GM18526 (cell line): Measurements from ENCODE around the gene MCF2L2.

ENCODE experiments used
- POLR2A ChIP-seq: IDR thresholded peaks from 3 replicates; pipeline ENCODE4 v1.6.1; 2011; ENCODE audit not compliant: insufficient read length; ENCODE audit errors: extremely low read depth

Gene MCF2L2, protein sequence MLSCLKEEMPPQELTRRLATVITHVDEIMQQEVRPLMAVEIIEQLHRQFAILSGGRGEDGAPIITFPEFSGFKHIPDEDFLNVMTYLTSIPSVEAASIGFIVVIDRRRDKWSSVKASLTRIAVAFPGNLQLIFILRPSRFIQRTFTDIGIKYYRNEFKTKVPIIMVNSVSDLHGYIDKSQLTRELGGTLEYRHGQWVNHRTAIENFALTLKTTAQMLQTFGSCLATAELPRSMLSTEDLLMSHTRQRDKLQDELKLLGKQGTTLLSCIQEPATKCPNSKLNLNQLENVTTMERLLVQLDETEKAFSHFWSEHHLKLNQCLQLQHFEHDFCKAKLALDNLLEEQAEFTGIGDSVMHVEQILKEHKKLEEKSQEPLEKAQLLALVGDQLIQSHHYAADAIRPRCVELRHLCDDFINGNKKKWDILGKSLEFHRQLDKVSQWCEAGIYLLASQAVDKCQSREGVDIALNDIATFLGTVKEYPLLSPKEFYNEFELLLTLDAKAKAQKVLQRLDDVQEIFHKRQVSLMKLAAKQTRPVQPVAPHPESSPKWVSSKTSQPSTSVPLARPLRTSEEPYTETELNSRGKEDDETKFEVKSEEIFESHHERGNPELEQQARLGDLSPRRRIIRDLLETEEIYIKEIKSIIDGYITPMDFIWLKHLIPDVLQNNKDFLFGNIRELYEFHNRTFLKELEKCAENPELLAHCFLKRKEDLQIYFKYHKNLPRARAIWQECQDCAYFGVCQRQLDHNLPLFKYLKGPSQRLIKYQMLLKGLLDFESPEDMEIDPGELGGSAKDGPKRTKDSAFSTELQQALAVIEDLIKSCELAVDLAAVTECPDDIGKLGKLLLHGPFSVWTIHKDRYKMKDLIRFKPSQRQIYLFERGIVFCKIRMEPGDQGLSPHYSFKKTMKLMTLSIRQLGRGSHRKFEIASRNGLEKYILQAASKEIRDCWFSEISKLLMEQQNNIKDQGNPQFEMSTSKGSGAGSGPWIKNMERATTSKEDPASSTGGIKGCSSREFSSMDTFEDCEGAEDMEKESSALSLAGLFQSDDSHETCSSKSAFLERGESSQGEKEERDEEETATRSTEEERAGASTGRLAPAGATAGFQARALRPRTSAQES

DNA sequence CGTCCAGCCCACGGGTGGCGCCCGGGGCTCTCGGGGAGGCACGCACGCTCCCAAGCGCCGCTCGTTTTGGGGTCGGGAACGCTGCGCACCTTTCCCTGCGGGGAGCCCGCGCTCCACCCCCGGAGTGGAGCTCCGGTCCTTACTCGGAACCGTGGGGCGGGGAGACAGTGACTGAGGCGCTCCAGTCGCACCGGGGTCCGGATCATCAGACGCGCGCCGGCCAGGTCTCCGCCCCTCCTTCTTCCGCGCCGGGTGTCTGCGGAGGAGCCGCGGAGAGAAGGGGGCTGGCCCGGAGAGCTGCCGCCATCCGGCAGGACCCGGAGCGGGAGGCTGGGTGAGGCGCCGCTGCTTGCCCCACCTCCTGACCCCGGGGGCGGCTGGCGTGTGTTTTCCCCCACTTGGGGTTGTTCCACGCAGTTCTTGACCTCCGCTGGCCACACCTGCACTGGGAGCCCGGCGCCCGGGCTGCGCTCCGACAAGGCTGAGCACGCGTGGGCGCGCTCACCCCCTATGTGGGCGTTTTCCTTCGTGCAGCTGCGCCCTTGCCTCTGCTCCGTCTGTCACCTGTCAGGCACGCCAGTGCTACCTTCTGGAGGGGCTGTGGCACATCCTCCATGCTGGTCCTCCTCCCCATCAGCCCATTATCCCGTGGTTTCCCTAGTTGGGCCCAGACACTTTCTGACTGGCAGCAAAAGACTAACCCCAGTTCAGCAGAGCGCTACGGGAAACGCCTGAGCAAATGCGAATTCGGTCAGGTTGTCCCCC lies at the start of gene MCF2L2:
TSS of gene MCF2L2 (minus strand) at position 173 of the 765 bp plus-strand sequence. CDS start 642 bp downstream, outside the sequence.
- no peak for TF ChIP-seq POLR2A

DNA sequence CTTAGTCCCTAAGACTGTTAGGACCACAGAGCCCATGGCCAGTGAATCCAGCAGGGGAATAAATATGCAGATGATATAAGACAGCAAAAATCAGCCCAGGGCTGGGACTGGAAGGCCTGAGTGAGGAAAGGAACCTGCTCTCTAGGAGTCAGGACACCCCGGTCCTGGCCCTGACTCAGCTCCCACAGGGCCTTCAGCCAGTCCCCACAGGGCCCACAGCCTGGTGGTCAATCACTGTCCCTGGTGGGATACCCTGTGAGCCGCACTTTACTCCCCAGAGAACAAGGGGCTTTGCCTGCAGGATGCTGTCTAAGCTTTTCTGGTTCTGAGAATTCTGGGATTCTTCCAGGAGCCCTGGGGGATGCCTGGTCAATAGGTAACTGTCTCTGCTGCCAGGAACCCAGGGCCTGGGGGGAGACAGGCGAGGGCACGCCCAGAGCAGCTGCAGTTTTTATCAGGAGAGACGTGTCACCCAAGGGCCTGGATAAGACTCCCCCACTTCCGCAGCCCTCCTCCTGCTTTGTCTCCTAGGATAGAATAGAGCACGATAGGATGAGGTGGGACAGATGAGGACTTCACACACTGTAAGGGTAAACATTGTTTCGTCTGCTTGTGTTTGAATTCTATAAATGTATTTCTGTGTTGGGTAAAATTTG lies 49.5 kb upstream of the MCF2L2 start:
- no peak for TF ChIP-seq POLR2A

DNA sequence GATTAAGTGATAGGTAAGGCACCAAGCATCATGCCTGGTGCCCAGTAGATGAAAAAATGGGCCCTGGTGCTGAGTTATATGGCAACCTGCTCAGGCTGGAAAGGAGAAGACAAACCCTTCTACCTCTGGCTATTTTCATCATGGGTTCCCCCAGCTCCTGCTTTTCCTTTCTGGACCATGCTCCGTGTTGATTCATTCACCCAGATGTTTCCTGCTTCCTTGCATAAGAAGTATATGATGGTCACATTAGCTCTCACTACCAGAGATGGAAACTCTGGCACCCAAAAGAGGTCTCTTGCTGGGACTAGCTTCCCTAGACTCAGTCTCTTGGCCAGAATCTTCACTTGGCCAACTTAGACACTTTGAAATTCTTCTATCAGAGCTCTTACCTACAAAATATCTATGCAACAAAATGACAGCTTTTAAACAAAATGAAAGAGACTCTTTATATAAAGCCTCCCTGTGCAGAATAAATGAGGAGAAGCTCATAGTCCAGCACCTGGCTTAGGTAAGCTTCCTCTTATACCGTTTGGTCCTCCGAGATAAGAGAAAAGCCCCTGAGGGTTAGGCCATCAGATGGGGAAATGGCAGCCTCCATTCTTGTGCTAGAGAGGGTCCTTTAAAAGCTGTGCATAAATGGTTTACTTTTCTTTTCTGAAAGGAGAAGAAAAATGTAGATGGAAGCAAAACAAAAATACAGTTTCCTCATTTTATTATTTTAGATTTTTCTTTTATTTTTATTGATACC lies 46.8 kb upstream of the MCF2L2 start:
- no peak for TF ChIP-seq POLR2A

DNA sequence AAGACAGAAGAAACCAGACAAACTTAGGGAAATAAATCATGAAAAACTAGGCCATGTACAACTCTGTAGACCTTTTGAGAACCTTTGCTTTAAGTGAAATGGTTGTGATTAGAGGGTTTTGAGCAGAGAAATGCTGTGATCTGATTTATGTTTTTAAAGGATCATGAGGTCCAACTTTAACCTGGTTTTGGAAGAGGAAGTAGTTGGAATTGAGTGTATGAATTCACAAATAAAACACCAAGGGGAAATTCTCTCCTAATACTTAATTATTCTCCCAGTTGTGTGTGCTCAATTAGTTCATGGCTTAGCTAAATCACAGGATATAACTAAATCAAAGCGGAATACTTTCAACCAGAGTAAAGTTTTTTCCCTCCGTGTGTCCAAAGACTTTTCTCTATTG lies 45.5 kb upstream of the MCF2L2 start:
- TF ChIP-seq POLR2A, result no peak

DNA sequence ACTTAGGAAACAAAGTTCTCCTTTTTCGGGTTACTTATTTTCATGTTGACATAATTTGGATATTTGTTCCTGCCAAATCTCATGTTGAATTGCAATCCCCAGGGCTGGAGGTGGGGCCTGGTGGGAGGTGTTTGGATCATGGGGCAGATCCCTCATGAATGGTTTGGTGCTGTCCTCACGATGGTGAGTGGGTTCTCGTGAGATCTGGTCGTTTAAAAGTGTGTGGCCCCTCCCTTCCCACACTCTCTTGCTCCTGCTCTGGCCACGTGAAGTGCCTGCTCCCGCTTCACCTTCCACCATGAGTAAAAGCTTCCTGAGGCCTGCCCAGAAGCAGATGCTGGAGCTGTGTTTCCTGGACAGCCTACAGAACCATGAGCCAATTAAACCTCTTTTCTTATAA lies 43.7 kb upstream of the MCF2L2 start:
- TF ChIP-seq POLR2A, result no peak

DNA sequence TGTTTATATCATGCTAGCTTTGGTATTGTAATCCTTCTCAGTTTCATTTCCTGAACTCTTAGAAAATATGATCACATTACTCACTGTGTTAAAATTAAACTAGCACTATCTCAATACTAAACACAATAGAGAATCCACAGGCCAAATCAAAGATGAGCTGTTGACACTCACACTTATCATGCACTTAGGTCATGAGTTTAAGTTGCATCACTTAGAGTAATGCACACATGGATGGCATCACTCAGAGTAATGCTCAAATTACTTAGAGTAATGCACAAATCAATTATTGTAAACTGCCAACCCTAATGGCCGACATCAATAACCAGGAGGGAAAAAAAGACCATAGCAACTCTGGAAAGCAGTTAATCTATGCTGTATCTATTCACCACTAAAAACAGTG lies 40.0 kb upstream of the MCF2L2 start:
- no peak for TF ChIP-seq POLR2A

DNA sequence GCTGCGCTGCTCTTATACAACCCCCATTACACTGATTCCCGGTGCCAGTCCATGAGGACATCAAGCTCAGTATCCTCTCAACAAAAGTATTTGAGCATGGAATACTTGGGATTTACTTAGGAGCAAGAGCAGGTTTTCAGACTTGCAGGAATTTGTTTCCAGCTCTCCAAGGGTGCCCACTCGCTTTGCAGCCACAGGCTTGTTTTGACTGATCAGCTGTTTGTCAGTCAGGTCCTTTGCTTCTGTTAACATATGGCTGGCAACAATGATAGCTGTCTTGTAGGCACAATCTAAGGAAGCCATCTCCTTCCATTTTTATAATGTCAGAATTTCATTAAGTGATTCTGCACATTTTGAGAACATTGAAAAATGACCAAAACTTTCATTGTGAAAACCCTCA lies 38.2 kb upstream of the MCF2L2 start:
- TF ChIP-seq POLR2A, result no peak

DNA sequence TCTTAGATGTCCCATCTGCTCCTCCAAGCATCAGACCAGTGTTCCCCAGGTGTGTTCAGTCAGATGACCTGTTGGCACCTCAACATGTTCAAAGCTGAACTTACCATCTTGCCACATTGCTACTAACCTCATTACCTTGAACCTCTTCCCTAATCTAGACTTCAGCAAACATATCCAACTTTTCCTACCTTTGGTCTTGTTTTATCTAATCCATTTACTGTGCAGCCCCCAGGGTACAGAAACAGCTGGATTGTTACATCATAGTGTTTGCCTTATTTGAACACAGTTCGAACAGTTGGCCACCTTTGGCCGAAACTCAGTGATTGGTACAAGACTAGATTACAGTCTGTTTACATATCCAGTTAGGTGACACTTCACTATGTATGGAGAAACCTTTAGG lies 36.1 kb upstream of the MCF2L2 start:
- TF ChIP-seq POLR2A, result no peak

DNA sequence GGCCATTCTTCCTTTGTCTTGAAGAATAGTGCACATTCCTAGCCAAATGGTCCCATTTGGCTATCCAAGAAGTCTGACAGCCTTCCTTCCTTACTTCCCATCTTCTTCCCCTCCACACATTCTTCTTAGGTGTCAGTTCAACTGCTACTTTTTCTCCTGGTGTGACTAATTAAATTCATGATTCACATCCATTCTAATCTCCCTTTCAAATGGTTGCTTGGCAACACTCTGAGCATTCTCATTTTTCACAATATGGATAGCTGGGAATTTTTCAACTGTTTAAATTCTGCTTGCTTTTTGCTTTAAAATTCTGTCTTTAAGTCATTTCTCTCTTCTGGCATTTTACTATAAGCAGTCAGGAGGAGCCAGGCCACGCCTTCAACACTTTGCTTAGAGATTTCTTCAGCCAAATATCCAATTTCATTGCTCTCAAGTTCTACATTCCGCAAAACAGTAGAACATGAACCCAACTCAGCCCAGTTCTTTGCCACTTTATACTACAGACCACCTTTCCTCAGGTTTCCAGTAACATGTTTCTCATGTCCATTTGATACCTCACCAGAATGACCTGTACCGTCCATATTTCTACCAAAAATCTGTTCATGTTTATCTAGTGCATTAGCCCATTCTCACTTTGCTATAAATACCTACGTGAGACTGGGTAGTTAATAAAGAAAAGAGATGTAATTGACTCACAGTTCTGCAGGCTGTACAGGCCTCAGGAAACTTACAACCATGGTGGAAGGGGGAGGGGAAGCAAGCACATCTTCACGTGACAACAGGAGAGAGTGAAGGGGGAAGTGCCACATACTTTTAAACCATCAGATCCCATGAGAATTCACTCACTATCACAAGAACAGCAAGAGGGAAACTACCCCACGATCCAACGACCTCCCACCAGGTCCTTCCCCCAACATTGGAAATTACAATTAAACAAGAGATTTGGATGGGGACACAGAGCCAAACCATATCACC lies 31.9 kb upstream of the MCF2L2 start:
- TF ChIP-seq POLR2A, result no peak

DNA sequence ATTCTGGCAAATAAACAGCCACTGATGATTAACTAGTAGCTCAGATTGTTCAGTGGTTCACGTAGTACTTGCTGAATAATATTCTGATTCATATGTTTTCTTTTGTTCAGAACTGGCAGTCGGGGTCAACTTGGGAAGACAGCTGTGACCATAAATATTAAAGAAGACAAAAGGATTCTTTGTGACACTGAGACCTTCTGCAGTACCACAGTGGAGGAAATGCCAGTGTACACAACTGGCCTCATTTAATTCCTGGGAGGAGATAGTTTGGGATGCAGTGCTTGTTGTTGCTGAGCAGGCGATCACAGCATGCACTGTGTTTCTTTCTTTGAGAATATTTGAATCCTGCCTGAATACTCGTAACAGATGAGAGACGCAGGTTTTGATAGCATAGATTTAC lies 26.7 kb upstream of the MCF2L2 start:
- TF ChIP-seq POLR2A, result no peak

DNA sequence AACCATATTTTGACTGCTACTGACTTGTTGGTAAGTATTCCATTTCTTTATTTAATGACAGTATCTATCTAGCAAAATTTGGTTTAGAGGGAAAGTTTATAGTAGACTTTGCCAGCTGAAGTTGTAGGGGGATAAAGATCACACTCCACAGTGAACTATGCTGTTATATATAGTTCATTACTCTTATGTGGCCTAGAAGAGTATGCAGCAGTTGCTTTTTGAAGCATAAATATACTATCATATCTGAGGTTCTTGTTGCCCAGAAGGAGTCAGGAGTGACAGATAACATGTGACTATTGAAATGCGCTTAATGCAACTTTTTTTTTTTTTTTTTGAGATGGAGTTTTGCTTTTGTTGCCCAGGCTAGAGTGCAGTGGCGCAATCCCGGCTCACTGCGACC lies 25.6 kb upstream of the MCF2L2 start:
- TF ChIP-seq POLR2A, result no peak

DNA sequence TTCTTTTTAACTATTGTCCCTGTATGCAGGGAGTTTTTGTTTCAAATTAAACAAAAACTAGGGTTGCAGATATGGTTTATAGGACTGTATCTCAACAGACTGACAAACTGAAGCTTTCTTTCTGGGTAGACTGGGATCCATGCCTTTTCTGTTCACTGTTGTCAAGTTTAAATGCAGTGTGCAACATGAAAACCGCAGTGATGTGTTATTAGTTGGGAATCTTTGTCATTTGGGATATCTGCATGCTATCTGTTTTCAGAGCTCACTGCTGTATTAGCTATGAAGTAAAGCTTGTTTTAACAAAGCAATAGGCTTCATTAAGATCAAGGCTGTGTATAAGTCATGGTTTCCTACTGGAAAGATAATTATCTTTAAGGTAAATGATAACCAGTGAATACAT lies 21.4 kb upstream of the MCF2L2 start:
- TF ChIP-seq POLR2A, result no peak

DNA sequence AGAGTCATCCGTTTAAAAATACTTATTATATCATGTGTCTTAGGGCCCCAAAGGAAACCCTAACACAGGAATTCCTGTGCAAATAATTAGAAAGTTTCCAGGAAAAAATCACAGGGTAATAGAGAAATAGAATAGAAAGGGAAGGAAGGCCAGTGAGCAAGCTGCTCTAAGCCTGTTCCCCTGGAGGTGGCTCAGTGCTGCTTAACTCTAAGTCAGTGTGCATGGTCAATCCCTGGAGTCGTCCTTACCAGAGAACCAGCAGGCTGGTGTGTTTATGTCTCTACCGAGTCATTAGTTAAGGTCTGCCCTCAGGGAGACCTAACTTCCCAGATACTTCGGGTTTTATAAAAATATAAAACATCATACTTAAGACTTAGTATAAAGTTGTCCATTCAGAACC lies 21.0 kb upstream of the MCF2L2 start:
- no peak for TF ChIP-seq POLR2A
